HCT116 (cell line): ENCODE results near the gene PRKCA.

Source experiments
- ELF1 ChIP-seq: IDR thresholded peaks from 2 replicates; pipeline ENCODE4 v1.6.1; 2012; ENCODE audit warnings: low read depth, borderline replicate concordance
- EZH2 ChIP-seq: fragments of 200-600 bp; sonication (generic); IDR thresholded peaks from 2 replicates; pipeline ENCODE4 v1.6.1; 2017; ENCODE audit warnings: antibody characterized with exemption, mixed run types
- EZH2phosphoT487 ChIP-seq: fragments of 200-600 bp; IDR thresholded peaks from 2 replicates; pipeline ENCODE4 v1.6.1; 2018; ENCODE audit warnings: antibody characterized with exemption, borderline replicate concordance
- POLR2A ChIP-seq: IDR thresholded peaks from 2 replicates; pipeline ENCODE4 v1.7.0; 2011; ENCODE audit warnings: borderline replicate concordance; ENCODE audit not compliant: insufficient read depth, insufficient read length; ENCODE audit errors: extremely low read depth
- POLR2AphosphoS5 ChIP-seq: IDR thresholded peaks from 2 replicates; pipeline ENCODE4 v1.6.1; 2011; ENCODE audit warnings: mild to moderate bottlenecking, low read depth, low read length, moderate library complexity
- RAD21 ChIP-seq: IDR thresholded peaks from 2 replicates; pipeline ENCODE4 v1.6.1; 2012; ENCODE audit warnings: low read depth, mild to moderate bottlenecking
- SIN3A ChIP-seq: IDR thresholded peaks from 2 replicates; pipeline ENCODE4 v1.6.1; 2012; ENCODE audit warnings: low read depth
- SRF ChIP-seq: IDR thresholded peaks from 2 replicates; pipeline ENCODE4 v1.6.1; 2012; ENCODE audit warnings: low read depth
- TCF7L2 ChIP-seq: IDR thresholded peaks from 2 replicates; pipeline ENCODE4 v1.7.0; 2011; ENCODE audit warnings: borderline replicate concordance, inconsistent platforms; ENCODE audit not compliant: insufficient read depth, insufficient read length; ENCODE audit errors: extremely low read depth
- ZFX ChIP-seq: fragments of 450-650 bp; IDR thresholded peaks from 2 replicates; pipeline ENCODE4 v1.6.1; 2017
- TF ChIP-seq, protein P1 (sequence below), 3 experiments: fragments of 200-600 bp in 1 of 3; sonication (generic) in 1 of 3; IDR thresholded peaks in 2 of 3; conservative IDR thresholded peaks in 1 of 3; 2 replicates each; pipeline ENCODE4 v1.5.1; 2012 to 2017; ENCODE audit warnings: low read depth in 2 of 3, low read length in 2 of 3, antibody characterized with exemption in 1 of 3, borderline replicate concordance in 1 of 3, control low read depth in 1 of 3, mild to moderate bottlenecking in 1 of 3, mixed read lengths in 1 of 3, mixed run types in 1 of 3, moderate library complexity in 1 of 3; ENCODE audit not compliant: insufficient read depth in 1 of 3
- TF ChIP-seq, protein P2 (sequence below): IDR thresholded peaks from 2 replicates; pipeline ENCODE4 v1.6.1; 2012; ENCODE audit warnings: low read depth

DNA sequence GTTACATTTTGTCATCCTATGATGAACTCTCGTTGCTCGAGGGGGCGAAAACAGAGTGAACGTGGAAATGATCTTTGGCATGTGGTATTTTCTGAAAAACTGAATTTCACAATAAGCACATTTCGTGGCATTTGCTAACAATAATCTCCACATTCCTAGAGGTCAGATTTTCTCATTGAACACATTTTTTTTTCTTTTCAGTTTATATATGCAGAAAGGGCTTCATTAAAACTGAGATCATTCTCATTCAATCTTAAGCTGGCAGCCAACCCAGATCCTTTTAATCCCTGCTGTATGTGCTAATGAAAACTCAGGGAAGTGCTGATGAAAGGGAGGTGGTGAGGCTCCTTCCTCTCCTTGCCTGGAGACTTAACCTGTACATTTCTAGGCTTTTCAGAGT is 52.6 kb downstream of the PRKCA start:
- TF ChIP-seq, protein P1, sequence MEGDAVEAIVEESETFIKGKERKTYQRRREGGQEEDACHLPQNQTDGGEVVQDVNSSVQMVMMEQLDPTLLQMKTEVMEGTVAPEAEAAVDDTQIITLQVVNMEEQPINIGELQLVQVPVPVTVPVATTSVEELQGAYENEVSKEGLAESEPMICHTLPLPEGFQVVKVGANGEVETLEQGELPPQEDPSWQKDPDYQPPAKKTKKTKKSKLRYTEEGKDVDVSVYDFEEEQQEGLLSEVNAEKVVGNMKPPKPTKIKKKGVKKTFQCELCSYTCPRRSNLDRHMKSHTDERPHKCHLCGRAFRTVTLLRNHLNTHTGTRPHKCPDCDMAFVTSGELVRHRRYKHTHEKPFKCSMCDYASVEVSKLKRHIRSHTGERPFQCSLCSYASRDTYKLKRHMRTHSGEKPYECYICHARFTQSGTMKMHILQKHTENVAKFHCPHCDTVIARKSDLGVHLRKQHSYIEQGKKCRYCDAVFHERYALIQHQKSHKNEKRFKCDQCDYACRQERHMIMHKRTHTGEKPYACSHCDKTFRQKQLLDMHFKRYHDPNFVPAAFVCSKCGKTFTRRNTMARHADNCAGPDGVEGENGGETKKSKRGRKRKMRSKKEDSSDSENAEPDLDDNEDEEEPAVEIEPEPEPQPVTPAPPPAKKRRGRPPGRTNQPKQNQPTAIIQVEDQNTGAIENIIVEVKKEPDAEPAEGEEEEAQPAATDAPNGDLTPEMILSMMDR (IDR thresholded peaks at IDR 0.05 in 2 of 3, conservative IDR thresholded peaks at IDR 0.05 in 1 of 3; ENCODE audit: borderline replicate concordance in 1 of 3, insufficient read depth in 1 of 3, low read depth in 2 of 3, low read length in 2 of 3) = no peak
- TF ChIP-seq ELF1 = no peak
- TF ChIP-seq ZFX = no peak
- no peak for TF ChIP-seq SIN3A
- no peak for TF ChIP-seq POLR2AphosphoS5
- no peak for TF ChIP-seq TCF7L2
- TF ChIP-seq RAD21 = no peak
- TF ChIP-seq, protein P2, sequence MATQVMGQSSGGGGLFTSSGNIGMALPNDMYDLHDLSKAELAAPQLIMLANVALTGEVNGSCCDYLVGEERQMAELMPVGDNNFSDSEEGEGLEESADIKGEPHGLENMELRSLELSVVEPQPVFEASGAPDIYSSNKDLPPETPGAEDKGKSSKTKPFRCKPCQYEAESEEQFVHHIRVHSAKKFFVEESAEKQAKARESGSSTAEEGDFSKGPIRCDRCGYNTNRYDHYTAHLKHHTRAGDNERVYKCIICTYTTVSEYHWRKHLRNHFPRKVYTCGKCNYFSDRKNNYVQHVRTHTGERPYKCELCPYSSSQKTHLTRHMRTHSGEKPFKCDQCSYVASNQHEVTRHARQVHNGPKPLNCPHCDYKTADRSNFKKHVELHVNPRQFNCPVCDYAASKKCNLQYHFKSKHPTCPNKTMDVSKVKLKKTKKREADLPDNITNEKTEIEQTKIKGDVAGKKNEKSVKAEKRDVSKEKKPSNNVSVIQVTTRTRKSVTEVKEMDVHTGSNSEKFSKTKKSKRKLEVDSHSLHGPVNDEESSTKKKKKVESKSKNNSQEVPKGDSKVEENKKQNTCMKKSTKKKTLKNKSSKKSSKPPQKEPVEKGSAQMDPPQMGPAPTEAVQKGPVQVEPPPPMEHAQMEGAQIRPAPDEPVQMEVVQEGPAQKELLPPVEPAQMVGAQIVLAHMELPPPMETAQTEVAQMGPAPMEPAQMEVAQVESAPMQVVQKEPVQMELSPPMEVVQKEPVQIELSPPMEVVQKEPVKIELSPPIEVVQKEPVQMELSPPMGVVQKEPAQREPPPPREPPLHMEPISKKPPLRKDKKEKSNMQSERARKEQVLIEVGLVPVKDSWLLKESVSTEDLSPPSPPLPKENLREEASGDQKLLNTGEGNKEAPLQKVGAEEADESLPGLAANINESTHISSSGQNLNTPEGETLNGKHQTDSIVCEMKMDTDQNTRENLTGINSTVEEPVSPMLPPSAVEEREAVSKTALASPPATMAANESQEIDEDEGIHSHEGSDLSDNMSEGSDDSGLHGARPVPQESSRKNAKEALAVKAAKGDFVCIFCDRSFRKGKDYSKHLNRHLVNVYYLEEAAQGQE = no peak
- no peak for TF ChIP-seq EZH2phosphoT487
- TF ChIP-seq EZH2 = no peak
- TF ChIP-seq SRF = no peak
- no peak for TF ChIP-seq POLR2A
